Measurements from ENCODE around the gene FAM53A. TPM values are rescaled to one million over a fixed set of nuclear protein-coding genes. Genes with fewer than 3 reads are reported as not detected.

Gene FAM53A
- total RNA-seq, 1 experiment from 2014 or later: 1.6 TPM

DNA sequence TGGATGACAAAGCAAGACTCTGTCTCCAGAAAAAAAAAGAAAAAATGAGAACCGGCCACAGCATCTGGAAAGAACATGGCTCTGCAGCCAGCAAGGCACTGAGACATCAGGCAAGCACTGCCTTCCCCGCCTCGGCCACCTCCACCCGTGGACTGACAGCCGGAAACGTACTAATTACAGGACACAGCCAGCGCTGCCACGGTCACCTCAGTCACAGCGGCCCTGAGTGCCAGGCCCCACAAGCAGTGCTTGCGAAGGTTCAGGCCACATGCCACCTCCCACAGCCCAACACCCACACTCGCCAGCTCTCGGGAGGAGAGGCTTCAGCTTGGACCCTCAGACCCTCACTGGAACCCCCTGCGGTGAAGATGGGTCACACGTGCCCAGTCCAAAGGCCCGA, 16.8 kb downstream of the FAM53A start:
- intact Hi-C loops (cut with micrococcal nuclease; ENCODE audit: unreplicated experiment): no loop called here
- no peaks in the 10 kb centered on the region for H3K36me3 ChIP-seq (ENCODE audit: insufficient read depth, low read length, poor library complexity, severe bottlenecking)
- no peak overlapping the region for H3K27ac ChIP-seq (ENCODE audit: low read depth, low read length, poor library complexity, severe bottlenecking)
- CTCF ChIA-PET: no interaction called here
- DNase-seq (ENCODE audit: low spot score): no peak
- H3K9me3 ChIP-seq (ENCODE audit: low read depth, low read length, poor library complexity, severe bottlenecking): no peaks in the 10 kb centered on the region
- no peak overlapping the region for H3K4me3 ChIP-seq (ENCODE audit: low read depth, low read length, poor library complexity, severe bottlenecking)
- POLR2A ChIA-PET (ENCODE audit: low non-redundant PET): no interaction called here
- no peaks in the 10 kb centered on the region for H3K4me1 ChIP-seq (ENCODE audit: insufficient read depth, low read length, poor library complexity, severe bottlenecking)
- no peak for TF ChIP-seq EZH2 (IDR thresholded peaks at IDR 0.05; ENCODE audit: borderline replicate concordance, low read depth, low read length, poor library complexity, severe bottlenecking)
- TF ChIP-seq, protein P1, sequence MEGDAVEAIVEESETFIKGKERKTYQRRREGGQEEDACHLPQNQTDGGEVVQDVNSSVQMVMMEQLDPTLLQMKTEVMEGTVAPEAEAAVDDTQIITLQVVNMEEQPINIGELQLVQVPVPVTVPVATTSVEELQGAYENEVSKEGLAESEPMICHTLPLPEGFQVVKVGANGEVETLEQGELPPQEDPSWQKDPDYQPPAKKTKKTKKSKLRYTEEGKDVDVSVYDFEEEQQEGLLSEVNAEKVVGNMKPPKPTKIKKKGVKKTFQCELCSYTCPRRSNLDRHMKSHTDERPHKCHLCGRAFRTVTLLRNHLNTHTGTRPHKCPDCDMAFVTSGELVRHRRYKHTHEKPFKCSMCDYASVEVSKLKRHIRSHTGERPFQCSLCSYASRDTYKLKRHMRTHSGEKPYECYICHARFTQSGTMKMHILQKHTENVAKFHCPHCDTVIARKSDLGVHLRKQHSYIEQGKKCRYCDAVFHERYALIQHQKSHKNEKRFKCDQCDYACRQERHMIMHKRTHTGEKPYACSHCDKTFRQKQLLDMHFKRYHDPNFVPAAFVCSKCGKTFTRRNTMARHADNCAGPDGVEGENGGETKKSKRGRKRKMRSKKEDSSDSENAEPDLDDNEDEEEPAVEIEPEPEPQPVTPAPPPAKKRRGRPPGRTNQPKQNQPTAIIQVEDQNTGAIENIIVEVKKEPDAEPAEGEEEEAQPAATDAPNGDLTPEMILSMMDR (conservative IDR thresholded peaks at IDR 0.05; ENCODE audit: low read depth, low read length): no peak
- BruUV-seq (replicated peaks): no TSS peak
- no peaks in the 10 kb centered on the region for H3K27me3 ChIP-seq (replicated peaks; ENCODE audit: insufficient read depth, low read depth, low read length, poor library complexity)

- POLR2A ChIA-PET (ENCODE audit: low non-redundant PET): no interaction called here
- TF ChIP-seq, protein P1 (conservative IDR thresholded peaks at IDR 0.05; ENCODE audit: low read depth, low read length): no peak
- no peak for TF ChIP-seq EZH2 (IDR thresholded peaks at IDR 0.05; ENCODE audit: borderline replicate concordance, low read depth, low read length, poor library complexity, severe bottlenecking)
- Histone ChIP-seq H3K27me3 (replicated peaks; ENCODE audit: insufficient read depth, low read depth, low read length, poor library complexity) (no peaks in the 10 kb centered on the region), H3K4me1 (ENCODE audit: insufficient read depth, low read length, poor library complexity, severe bottlenecking) (no peaks in the 10 kb centered on the region), H3K36me3 (ENCODE audit: insufficient read depth, low read length, poor library complexity, severe bottlenecking) (no peaks in the 10 kb centered on the region), H3K27ac (ENCODE audit: low read depth, low read length, poor library complexity, severe bottlenecking) (no peak overlapping the region), H3K4me3 (ENCODE audit: low read depth, low read length, poor library complexity, severe bottlenecking) (no peak overlapping the region), H3K9me3 (ENCODE audit: low read depth, low read length, poor library complexity, severe bottlenecking) (no peaks in the 10 kb centered on the region)
- DNase-seq (ENCODE audit: low spot score): no peak
- CTCF ChIA-PET: no interaction called here
- intact Hi-C loops (cut with micrococcal nuclease; ENCODE audit: unreplicated experiment): no loop called here
- no TSS peak for BruUV-seq (replicated peaks)
These were observed 17.7 kb downstream of the FAM53A start for GRCh38 chr4:1666391-1666790.

GRCh38 chr4:1664141-1664540, 20.0 kb downstream of the FAM53A start:
- no peak overlapping the region for H3K4me3 ChIP-seq (ENCODE audit: low read depth, low read length, poor library complexity, severe bottlenecking)
- intact Hi-C loops (cut with micrococcal nuclease; ENCODE audit: unreplicated experiment): no loop called here
- TF ChIP-seq EZH2 (IDR thresholded peaks at IDR 0.05; ENCODE audit: borderline replicate concordance, low read depth, low read length, poor library complexity, severe bottlenecking): no peak
- TF ChIP-seq, protein P1 (conservative IDR thresholded peaks at IDR 0.05; ENCODE audit: low read depth, low read length): no peak
- no TSS peak for BruUV-seq (replicated peaks)
- ChIA-PET CTCF (no interaction called here), POLR2A (ENCODE audit: low non-redundant PET) (no interaction called here)
- no peaks in the 10 kb centered on the region for H3K9me3 ChIP-seq (ENCODE audit: low read depth, low read length, poor library complexity, severe bottlenecking)
- H3K4me1 ChIP-seq (ENCODE audit: insufficient read depth, low read length, poor library complexity, severe bottlenecking): no peaks in the 10 kb centered on the region
- no peak for DNase-seq (ENCODE audit: low spot score)
- H3K27ac ChIP-seq (ENCODE audit: low read depth, low read length, poor library complexity, severe bottlenecking): no peak overlapping the region
- H3K27me3 ChIP-seq (replicated peaks; ENCODE audit: insufficient read depth, low read depth, low read length, poor library complexity): no peaks in the 10 kb centered on the region
- no peaks in the 10 kb centered on the region for H3K36me3 ChIP-seq (ENCODE audit: insufficient read depth, low read length, poor library complexity, severe bottlenecking)
